GM19025 (cell line): Measurements from ENCODE around the gene NANOS1.

Experiments
- ATAC-seq: cut with Tn5 transposase; IDR thresholded peaks from one replicate; pipeline ENCODE4 v1.9.1; 2021; ENCODE audit warnings: mild to moderate bottlenecking, low read depth, moderate library complexity; ENCODE audit not compliant: unreplicated experiment

NANOS1 gene

DNA sequence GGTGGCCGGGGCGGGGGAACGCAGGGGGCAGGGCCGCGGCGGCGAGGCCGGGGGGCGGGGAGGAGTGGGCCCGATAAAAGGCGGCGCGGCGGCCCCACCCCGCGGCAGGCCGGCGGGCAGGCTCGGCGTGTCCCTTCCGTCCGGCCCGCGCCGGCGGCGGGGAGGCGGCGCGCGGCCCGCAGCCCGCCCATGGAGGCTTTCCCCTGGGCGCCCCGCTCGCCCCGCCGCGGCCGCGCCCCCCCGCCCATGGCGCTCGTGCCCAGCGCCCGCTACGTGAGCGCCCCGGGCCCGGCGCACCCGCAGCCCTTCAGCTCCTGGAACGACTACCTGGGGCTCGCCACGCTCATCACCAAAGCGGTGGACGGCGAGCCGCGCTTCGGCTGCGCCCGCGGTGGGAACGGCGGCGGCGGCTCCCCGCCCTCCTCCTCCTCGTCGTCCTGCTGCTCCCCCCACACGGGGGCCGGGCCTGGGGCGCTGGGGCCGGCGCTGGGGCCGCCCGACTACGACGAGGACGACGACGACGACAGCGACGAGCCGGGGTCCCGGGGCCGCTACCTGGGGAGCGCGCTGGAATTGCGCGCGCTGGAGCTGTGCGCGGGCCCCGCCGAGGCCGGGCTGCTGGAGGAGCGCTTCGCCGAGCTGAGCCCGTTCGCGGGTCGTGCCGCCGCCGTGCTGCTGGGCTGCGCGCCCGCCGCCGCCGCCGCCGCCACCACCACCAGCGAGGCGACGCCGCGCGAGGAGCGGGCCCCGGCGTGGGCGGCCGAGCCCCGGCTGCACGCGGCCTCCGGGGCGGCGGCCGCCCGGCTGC, at the start of gene NANOS1:
TSS of gene NANOS1 (plus strand) at position 102 of the 808 bp plus-strand sequence. CDS start at position 190, 88 bp downstream.
- peak; percentile 19 for ATAC-seq

GRCh38 chr10:118980135-118980865, 49.2 kb upstream of the NANOS1 start:
- no peak for ATAC-seq

GRCh38 chr10:118980870-118981269, 48.6 kb upstream of the NANOS1 start:
- no peak for ATAC-seq

GRCh38 chr10:118981946-118982345, 47.6 kb upstream of the NANOS1 start:
- ATAC-seq: no peak

DNA sequence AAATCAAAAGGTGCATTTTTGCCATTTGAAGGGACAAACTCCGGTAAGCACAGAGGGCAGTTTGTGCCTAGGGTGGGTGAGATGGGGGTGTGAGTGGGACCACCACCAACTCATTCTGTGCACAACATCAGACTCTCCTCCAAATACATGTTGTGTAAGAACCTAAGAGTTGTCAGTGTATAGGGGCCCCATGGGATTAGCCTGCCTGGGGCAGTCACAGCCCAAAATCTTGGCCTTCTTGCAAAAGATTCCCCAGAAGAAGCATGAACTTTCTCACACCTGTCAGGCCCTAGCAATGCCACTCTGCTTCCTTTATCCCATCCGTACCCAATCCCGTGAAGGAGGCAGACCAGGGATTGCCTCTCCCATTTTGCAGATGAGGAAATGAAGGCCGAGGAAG, 47.1 kb upstream of the NANOS1 start:
- ATAC-seq: no peak

- ATAC-seq: no peak
Measured at GRCh38 chr10:118983263-118983662, 46.3 kb upstream of the NANOS1 start.

DNA sequence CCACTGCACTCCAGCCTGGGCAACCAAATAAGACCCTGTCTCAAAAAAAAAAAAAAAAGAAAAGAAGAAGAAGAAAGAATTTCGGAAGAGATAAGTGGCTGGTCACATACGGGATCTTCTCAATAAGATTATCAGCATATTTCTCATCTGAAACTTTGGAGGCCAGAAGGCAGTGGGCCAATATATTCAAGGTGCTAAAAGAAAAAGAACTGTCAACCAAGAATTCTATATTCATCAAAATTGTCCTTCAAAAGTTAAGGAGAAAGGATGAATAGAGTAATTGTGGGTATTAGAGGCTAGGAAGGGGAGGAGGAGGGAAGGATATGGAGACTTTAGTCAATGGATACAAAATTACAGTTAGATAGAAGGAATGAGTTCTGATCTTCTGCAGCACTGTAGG, 43.9 kb upstream of the NANOS1 start:
- ATAC-seq: no peak

DNA sequence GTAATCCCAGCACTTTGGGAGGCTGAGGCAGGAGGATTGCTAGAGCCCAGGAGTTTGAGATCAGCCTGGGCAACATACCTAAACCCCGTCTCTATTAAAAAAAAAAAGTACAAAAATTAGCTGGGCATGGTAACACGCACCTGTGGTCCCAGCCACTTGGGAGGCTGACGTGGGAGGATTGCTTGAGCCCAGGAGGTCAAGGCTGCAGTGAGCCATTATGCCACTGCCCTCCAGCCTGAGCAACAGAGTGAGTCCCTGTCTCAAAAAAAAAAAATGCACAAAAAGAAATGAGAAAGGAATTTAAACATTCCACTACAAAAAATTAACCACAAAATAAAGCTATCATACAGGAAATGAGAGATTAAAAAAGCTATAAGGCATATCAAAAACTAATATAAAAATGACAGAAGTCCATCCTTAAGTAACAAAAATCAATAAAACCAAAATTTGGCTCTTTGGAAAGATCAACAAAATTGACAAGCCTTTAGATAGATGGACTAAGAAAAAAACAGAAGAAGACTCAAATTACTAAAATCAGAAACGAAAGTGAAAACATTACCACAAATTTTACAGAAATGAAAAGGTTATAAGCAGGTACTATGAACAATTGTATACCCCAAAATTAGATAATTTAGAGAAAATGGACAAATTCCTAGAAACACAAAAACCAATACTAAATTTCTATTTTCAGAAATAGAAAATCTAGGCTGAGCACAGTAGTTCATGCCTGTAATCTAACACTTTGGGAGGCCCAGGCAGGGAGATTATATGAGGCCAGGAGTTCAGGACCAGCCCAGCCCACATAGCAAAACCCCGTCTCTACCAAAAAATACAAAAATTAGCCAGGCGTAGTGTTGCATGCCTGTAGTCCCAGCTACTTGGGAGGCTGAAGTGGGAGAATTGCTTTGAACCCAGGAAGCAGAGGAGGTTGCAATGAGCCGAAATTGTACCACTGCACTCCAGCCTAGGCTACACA, 42.4 kb upstream of the NANOS1 start:
- ATAC-seq: no peak

DNA sequence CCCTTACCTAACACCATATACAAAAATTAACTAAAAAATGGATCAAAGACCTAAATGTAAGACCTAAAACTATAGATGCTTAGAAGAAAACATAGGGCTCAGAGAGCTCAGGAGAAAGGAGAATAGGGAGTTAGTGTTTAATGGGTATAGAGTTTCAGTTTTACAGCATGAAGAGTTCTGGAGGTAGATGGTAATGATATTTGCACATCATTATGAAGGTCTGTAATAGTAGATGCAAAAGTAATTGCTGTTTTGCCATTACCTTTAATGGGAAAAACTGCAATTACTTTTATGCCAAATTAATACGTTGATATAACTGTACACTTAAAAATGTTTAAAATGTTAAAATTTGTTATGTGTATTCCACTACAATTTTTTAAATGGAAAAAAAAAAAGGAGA, 39.2 kb upstream of the NANOS1 start:
- ATAC-seq: no peak

- ATAC-seq: no peak
Measured at GRCh38 chr10:118992496-118992895, 37.0 kb upstream of the NANOS1 start.

DNA sequence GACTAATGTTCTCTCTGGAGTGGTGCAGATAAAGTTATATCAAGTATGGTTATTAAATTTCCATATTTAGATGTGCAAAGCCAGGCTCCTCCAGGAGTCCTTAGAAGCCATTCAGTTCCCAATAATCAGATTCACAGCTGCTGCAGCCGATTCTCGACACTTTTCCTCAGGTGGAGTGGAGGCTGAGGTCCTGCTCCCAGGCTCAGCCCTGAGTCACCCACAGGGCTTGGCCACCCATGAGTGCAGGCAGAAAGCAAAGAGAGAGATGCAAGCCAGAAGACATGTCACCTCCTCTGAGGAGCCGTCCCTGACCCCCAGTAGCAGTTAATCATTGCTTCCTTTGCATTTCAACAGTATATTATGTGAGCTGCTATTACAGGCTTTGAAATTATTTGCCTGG, 36.3 kb upstream of the NANOS1 start:
- no peak for ATAC-seq

DNA sequence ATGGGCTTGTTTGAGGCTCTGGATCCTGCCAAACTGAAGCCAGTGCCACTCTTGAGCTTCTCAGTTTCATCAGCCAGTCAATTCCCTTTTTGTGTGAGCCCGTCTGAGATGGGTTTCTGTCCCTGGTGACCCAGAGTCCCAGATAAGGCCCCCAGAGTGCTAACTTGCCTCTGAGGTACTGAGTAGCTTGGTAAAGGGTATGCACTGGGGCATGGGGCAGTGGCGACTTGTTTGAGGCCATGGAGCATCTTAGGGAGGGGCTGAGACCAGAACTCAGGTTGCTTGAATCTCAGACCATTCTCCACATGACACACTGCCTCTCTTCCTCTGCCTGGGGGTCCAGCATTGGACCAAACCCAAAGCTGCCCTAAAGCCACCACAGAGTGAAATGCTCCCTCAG, 35.2 kb upstream of the NANOS1 start:
- no peak for ATAC-seq

DNA sequence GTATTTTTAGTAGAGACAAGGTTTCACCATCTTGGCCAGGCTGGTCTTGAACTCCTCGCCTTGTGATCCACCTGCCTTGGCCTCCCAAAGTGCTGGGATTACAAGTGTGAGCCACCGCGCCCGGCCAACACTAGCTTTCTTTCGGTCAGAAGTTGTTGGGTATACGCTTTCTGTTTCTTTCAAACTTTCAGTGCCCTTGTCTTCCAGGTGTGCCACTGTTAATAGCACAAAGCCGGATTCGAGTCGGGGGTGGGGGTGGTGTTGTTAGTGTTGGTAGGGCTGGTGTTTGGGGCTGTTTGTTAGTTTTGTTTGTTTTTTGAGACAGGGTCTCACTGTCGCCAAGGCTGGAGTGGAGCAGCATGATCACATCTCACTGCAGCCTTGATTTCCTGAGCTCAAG, 33.8 kb upstream of the NANOS1 start:
- no peak for ATAC-seq

DNA sequence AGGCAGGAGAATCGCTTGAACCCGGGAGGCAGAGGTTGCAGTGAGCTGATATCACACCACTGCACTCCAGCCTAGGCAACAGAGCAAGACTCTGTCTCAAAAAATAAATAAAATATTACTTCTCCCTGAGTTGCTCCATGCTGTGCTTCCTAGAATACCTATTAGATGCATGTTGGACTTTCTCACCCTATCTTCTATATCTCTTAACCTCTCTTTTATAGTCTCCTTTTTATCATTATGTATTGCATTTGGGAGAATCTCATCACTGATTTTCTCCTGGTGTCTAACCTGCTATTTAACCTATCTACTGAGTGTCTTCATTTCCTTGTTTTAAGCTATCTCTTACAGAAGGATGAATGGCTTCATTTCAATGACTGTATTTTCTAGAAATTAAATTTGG, 32.1 kb upstream of the NANOS1 start:
- no peak for ATAC-seq

- no peak for ATAC-seq
Measured at GRCh38 chr10:118998183-118998582, 31.3 kb upstream of the NANOS1 start.

- ATAC-seq: no peak
Measured at GRCh38 chr10:119001717-119002500, 27.6 kb upstream of the NANOS1 start.

- ATAC-seq: no peak
Measured at GRCh38 chr10:119003572-119004289, 25.8 kb upstream of the NANOS1 start.

GRCh38 chr10:119005362-119006043, 24.0 kb upstream of the NANOS1 start:
- no peak for ATAC-seq
